GM21423 (cell line): ENCODE results near the gene WRAP73.

Source experiments
- ATAC-seq: cut with Tn5 transposase; IDR thresholded peaks from one replicate; pipeline ENCODE4 v1.9.1; 2021; ENCODE audit warnings: mild to moderate bottlenecking, moderate library complexity; ENCODE audit not compliant: unreplicated experiment

The WRAP73 gene

GRCh38 chr1:3681898-3682806 lies 32.2 kb upstream of the WRAP73 start:
- ATAC-seq: no peak

DNA sequence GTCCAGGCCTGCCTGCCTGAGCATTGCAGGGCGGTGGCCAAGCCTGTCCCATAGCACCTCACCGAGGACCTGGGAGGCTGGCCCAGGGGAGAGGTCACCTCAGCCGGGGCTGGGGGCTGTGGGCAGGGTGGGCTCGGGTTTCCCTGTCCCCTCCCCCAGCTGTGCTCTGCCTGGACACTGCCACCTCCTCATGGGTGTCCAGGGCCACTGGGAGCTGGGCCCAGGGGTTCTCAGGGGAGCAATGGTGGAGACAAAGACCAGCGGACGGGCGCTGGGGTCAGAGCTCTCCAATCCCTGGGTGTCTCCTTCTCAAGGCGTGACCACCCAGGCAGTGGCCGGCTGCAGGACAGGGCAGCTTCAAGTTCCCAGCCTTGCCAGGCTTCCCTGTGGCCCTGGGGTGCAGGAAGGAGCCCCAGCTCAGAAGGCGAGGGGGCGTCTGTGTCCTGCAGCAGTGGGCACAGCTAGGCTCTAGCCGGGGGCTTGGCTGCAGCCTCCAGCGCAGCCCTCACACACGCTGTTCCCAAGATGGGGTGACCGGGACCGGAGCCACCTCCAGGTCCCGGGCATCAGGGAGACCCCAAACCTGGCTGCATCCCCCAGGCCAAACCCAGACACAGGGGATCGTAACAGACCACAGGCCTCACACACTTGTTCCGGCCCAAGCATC lies 31.5 kb upstream of the WRAP73 start:
- ATAC-seq: no peak

GRCh38 chr1:3680488-3681230 lies 30.8 kb upstream of the WRAP73 start:
- ATAC-seq: no peak

DNA sequence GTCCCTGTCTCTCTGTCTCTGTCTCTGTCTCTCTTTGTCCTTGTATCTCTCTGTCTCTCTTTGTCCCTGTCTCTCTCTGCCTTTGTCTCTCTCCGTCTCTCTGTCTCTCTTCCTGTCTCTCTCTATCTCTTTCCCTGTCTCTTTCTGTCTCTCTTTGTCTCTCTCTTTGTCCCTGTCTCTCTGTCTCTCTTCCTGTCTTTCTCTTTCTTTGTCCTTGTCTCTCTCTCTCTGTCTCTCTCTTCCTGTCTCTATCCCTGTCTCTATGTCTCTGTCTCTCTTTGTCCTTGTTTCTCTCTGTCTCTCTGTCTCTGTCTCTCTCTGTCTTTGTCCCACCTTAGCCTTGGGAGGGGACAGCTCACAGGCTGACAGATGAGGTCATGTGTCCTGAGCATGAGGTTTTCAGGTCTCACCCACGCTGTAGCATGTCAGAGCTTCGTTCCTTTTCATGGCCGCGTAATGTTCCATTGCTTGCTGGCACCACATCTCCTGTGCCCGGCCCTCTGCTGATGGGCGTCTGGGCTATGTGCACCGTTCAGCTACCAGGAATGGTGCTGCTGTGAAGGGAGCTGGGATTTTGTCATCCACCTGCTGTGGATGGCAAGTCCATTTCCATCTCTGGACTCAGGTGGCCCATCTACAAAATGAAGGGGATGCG lies 30.0 kb upstream of the WRAP73 start:
- ATAC-seq: no peak

GRCh38 chr1:3679098-3679555 lies 29.2 kb upstream of the WRAP73 start:
- ATAC-seq: no peak

GRCh38 chr1:3678361-3679097 lies 28.6 kb upstream of the WRAP73 start:
- ATAC-seq: no peak

DNA sequence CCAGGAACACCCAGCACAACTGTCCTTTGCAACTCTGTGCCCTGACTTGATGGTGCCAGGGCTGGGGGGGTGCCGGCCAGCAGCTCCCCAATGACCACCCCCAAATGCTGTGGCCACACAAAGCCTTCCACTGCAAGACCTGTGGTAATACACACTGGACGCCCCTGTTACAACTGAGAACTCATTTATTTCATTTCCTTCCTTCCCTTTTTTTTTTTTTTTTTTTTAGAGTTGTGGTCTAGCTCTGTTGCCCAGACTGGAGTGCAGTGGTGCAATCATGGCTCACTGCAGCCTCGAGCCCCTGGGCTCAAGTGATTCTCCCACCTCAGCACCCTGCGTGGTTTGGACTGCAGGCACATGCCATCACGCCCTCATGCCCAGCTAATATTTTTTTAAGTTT lies 27.6 kb upstream of the WRAP73 start:
- peak; percentile 22 for ATAC-seq

GRCh38 chr1:3676581-3677470 lies 26.9 kb upstream of the WRAP73 start:
- ATAC-seq: peak; percentile 59

DNA sequence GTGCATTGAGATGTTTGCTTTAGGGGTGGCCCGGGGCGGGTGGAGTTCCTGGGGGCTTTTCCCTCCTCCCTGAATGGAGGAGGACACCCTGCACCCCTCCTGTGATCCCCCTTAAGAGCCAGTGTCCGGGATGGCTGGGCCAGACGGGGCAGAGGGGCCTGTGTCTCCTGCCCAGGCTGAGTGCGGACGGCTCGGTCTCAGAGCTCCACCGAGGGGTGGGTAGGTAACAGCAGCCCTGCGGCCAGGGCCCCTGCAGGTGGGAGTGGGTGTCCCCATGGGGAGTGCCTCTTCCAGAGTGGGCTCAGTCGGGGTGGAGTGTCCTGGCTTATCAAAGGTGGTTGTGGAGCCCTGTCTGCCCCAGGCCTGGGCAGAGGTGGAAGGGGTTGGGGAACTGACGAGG lies 25.5 kb upstream of the WRAP73 start:
- no peak for ATAC-seq

- no peak for ATAC-seq
These were observed 24.5 kb upstream of the WRAP73 start for GRCh38 chr1:3674100-3675094.

DNA sequence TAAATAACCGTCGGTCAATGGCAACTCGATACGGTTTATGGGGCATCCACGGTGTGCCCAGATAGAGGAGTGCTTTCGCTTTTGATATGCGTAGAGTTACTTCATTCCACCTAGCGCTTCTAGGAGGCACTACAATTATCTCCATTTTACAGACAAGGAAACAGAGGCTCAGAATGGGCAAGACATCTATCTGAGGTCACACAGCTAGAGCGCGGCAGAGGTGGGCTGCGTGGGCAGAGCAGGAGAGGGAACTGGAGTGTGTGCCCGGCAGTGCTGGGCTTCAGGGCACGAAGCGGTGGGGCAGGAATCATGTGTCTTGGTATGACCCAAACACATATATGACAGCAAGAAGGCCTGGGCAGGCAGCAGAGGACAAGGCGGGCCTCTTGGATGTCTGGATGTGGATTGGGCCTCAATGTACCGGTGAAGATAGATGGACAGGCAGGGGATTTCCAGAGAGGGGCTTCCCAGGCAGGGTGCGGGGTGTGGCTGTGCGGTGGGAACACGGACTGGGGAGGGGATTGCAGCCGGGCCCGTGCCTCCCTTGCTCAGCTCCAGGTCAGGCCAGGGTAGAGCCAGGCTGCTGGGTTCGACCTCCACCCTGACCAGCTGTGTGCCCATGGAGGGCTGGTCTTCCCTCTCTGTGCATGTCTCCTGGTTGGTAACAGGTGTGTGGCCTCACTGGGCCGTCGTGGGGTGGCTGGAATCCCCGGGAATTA lies 23.6 kb upstream of the WRAP73 start:
- ATAC-seq: no peak

DNA sequence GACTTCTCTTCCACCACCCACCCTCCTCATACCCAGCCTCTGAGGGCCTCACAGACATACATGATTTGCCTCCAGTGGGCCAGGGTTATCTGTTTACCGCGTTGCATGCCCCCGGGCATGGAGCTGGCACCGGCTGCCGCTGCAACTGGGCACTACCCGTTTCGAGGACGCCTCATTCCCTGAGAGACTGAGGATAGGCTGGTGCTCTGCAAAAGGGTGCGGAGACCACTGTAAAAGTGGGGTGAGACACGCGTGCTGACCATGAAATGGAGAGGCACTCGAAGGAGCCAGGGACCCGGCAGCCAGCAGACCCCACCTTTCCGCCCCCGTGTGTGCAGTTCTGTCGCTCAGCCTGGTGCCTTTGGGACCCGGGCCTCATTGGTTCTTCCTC lies 23.1 kb upstream of the WRAP73 start:
- ATAC-seq: no peak

DNA sequence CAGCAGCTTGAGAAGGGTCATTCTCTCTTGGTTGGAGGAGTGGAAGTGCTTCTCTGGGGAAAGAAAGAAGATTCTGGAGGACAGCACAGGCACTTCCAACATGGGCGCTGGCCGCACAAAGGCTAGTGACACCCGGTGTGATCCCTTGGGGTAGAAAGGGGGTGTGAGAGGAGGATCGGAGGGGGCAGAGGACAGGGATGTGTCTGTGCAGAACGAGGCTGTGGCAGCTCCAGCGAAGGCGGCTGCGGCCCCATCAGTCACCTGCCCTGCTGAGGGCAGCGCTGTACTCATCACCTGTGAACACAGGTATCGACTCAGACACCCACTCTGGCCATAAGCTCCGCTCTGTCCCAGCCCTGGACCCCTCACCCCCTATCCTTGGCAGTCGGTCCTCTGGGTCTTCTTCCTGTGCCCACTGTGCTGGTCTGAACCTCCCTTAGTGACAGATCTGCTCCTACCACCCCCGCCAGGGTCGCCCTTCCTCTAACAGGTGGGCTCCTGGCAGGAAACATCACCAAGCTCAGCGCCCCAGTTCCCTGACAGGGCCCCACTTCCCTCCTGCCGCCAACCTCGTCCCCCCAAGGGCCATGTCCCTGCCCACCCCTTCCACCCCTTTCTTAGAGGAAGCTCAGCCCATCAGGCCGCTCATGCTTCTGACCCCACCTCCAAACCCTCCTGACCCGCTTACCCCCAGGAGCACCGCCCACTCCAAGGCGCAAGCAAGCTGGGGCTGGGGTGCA lies 22.5 kb upstream of the WRAP73 start:
- no peak for ATAC-seq

- no peak for ATAC-seq
These were observed 21.7 kb upstream of the WRAP73 start for GRCh38 chr1:3671371-3672180.

GRCh38 chr1:3670823-3671265 lies 20.9 kb upstream of the WRAP73 start:
- ATAC-seq: no peak

DNA sequence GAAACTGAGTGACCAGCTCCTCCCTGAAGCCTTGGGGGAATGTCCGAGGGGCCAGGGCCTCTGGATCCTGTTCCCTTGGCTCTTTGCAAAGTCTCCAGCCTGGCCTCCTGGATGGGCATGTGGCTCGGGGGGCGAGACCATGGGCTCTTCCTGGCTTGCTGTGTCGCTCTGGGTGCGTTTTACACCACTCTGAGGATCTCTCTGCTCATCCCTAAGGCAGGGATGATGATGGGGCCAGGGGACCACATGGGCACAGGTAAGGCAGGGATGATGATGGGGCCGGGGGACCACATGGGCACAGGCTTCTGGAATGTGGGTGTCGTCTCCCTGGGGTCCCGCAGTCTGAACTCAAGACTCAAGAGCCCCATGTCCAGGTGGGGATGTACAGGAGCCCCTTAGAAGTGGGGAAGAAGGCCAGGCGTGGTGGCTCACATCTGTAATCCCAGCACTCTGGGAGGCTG lies 20.1 kb upstream of the WRAP73 start:
- ATAC-seq: no peak
